Stomach smooth muscle (tissue), 2 donors: ENCODE measurements around the gene TP53AIP1.

Experiments used
- H3K27ac ChIP-seq: one replicate; pipeline ENCODE4 v1.7.0; 2013; ENCODE audit warnings: mild to moderate bottlenecking, low read length, inconsistent platforms
- H3K27me3 ChIP-seq, 2 donors: one replicate each; pipeline ENCODE4 v1.7.0; 2013; ENCODE audit warnings: low read length in 2 of 2; ENCODE audit not compliant: insufficient read depth in 2 of 2, control insufficient read depth in 1 of 2
- H3K36me3 ChIP-seq, 2 donors: one replicate each; pipeline ENCODE4 v1.7.0; 2013; ENCODE audit warnings: low read length in 2 of 2; ENCODE audit not compliant: control insufficient read depth in 2 of 2, insufficient read depth in 2 of 2
- H3K4me1 ChIP-seq: one replicate; pipeline ENCODE4 v1.7.0; 2013; ENCODE audit warnings: low read length; ENCODE audit not compliant: control insufficient read depth, insufficient read depth
- H3K4me3 ChIP-seq, 2 donors: one replicate each; pipeline ENCODE4 v1.7.0; 2013; ENCODE audit warnings: low read length in 2 of 2
- H3K9ac ChIP-seq, 2 donors: one replicate each; pipeline ENCODE4 v1.7.0; 2013; ENCODE audit warnings: low read length in 2 of 2, mild to moderate bottlenecking in 1 of 2
- H3K9me3 ChIP-seq, 2 donors: one replicate each; pipeline ENCODE4 v1.7.0; 2013; ENCODE audit warnings: low read length in 2 of 2; ENCODE audit not compliant: control insufficient read depth in 2 of 2
- donor health status: healthy.
- donor health status: Pancreatic carcinoma.

Gene TP53AIP1

DNA sequence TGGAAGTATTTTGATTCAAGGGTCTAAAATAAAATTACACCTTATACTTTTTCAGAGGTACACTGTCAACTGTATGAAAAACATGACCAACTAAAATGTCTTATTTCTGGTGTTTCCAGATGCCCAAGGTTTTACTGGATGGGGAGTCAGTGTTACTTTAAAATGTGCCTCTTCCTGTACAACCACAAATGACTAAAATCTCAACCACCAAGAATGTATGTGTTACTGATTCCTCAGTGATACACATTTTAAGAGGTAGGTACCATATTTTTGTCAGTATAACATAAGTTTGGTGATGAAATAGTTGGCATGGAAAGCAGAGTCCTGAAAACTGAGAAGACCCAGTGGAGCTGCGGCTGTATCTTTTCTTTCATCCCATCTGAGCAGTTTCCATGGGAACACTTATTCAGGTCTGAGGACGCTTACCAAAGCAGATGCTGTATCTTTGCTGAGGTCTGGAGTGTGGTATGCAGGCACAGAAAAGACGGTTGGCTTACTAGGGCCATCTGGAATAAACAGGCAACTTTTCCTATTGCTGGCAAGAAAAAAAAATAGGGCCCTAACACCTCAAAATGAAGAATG is 21.2 kb upstream of the TP53AIP1 start:
- Histone ChIP-seq H3K36me3 (peaks cover 1 to 3% of the 10 kb centered on the region in 2 donors), H3K4me3 (no peak overlapping the region), H3K27ac (no peak overlapping the region), H3K9ac (no peak overlapping the region), H3K27me3 (no peaks in the 10 kb centered on the region), H3K9me3 (no peaks in the 10 kb centered on the region), H3K4me1 (no peaks in the 10 kb centered on the region)

DNA sequence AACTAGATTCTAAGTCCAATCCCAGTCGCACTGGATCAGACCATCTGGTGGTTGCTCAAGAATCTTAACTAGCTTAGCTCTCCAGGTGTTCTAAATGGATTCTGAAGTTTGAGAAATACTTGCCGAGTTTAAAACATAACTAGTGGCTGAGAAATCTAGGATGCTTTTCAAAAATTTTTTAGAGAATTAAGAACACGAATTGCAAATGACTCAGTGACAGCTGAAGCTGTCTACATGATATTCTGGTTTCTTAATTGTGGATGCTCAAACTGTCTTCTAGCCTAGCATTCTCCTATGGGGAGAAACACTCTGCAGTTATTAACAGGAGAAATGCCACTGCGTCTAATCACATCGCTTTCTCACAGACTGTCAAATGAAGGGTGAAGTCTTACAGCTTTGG is 20.2 kb upstream of the TP53AIP1 start:
- Histone ChIP-seq H3K27ac (no peak overlapping the region), H3K36me3 (peaks cover 0 to 2% of the 10 kb centered on the region in 2 donors), H3K27me3 (no peaks in the 10 kb centered on the region), H3K9me3 (no peaks in the 10 kb centered on the region), H3K9ac (no peak overlapping the region), H3K4me1 (no peaks in the 10 kb centered on the region), H3K4me3 (no peak overlapping the region)

DNA sequence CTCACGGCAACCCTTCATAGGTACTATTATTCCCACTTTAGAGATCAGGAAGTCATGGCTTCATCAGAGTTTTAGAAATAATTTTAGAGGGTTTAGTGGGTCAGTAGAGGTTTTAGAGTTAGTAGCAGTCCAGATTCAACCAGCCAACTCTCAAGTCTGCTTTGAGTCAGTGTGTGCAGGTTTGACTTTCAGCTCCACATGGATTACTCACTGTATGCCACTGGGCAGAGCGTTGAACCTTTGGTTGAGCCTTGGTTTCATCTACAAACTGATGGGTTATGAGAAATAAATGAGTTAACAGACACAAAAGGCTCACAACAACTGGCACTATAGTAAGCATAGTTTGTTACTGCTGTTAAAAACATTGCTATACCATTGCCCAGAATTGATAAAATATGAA is 19.0 kb upstream of the TP53AIP1 start:
- no peak overlapping the region for H3K4me3 ChIP-seq
- H3K9me3 ChIP-seq = no peaks in the 10 kb centered on the region

DNA sequence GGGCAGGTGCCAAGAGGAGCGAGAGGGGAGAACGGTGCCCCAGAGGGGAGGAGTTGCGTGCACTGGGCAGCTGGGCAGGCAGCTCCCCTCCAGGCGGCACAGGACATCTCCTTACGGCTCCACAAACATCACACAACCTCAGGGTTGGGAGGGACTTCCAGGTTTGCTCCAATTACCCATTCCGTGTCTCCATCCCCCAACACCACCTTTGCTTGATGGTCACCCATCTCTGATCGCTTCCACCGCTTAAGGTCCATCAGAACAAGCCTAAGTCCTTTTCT is 14.5 kb upstream of the TP53AIP1 start:
- H3K4me3 ChIP-seq = no peak overlapping the region

More for the DNA sequence above, 19.0 kb upstream of the TP53AIP1 start:
- no peaks in the 10 kb centered on the region for H3K4me1 ChIP-seq
- peaks cover 0 to 2% of the 10 kb centered on the region in 2 donors for H3K36me3 ChIP-seq
- no peak overlapping the region for H3K9ac ChIP-seq
- peaks cover 2% of the 10 kb centered on the region in 2 donors for H3K27me3 ChIP-seq
- no peak overlapping the region for H3K27ac ChIP-seq

DNA sequence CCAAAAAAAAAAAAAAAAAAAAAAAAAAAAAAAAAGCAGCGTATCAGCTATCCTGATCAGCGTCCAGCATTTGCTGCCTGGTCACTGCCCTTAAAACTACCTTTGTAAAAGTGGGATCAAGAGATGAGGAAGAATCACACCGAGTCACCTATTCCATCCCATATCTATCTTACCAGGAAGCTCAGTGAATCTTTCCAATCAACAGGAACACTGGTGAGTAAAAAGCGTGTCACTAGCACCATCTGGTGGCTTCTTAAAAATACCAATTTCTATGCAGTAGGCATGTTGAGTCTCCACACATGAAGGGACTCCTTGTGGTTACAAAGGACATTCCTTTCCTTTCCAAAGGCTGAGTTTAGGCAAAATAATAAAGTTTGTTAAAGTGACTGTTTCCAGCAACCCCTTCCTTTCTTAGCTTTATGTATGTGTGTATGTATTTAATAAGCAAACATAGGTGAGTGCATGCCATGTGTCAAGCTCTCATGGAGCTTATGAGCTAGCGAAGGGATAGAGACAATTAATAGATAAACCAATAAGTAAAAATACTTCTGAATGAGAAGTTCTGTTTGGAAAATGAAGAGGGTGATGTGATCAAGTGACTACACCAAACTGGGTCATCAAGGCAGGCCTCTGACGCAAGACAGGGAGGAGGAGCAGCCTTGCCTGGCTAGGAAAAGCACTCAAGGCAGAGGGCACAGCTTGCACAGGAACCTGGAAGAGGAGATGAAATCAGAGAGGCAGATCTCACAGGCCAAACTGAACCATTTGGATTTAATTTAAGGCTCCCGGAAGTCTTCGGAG is 13.9 kb upstream of the TP53AIP1 start:
- Histone ChIP-seq H3K4me1 (no peaks in the 10 kb centered on the region), H3K4me3 (no peak overlapping the region), H3K36me3 (no peaks in the 10 kb centered on the region), H3K9ac (no peak overlapping the region), H3K9me3 (no peaks in the 10 kb centered on the region), H3K27me3 (peaks cover 2 to 6% of the 10 kb centered on the region in 2 donors), H3K27ac (no peak overlapping the region)

More for the DNA sequence above, 14.5 kb upstream of the TP53AIP1 start:
- Histone ChIP-seq H3K9ac (no peak overlapping the region), H3K4me1 (no peaks in the 10 kb centered on the region), H3K27me3 (peaks cover 2 to 6% of the 10 kb centered on the region in 2 donors), H3K9me3 (no peaks in the 10 kb centered on the region), H3K36me3 (no peaks in the 10 kb centered on the region), H3K27ac (no peak overlapping the region)

DNA sequence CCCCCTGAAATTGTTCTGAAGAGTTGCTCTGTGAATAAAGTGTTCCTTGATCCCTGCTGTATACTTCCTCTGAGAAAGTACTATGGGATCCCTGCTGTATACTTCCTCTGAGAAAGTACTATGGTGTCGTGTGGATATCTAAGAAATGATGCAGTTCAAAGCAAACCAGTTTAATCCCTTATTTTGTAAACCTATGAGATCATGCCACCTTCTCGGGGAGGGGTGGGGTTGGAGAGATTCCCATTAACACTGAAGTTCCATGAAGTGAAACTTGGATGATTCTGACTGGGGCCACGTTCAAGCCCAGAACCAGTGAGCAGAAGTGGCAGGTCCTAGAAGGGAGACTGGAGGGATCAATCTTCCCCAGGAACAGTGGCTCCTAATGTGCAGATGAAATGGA is 13.0 kb upstream of the TP53AIP1 start:
- peaks cover 2 to 6% of the 10 kb centered on the region in 2 donors for H3K27me3 ChIP-seq
- H3K9me3 ChIP-seq = no peaks in the 10 kb centered on the region
- H3K9ac ChIP-seq = no peak overlapping the region
- H3K36me3 ChIP-seq = no peaks in the 10 kb centered on the region
- H3K4me1 ChIP-seq = no peaks in the 10 kb centered on the region
- H3K27ac ChIP-seq = no peak overlapping the region
- no peak overlapping the region for H3K4me3 ChIP-seq

DNA sequence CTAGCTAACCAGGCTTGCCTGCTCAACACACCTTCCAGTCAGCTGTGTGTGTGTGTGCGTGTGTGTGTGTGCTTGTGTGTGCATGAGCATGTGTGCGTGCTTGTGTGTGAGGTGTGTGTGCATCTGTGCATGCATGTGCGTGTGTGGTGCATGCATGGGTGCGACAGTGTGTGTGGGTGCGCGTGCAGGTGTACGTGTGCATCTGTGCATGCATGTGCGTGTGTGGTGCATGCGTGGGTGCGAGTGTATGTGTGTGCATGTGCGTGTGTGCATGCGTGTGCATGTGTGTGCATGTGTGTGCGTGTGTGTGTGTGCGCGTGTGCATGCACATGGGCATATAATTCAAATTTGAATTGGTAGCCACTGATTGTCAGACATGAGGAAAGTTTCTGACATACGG is 10.5 kb upstream of the TP53AIP1 start:
- H3K36me3 ChIP-seq = no peaks in the 10 kb centered on the region
- H3K4me1 ChIP-seq = no peaks in the 10 kb centered on the region

DNA sequence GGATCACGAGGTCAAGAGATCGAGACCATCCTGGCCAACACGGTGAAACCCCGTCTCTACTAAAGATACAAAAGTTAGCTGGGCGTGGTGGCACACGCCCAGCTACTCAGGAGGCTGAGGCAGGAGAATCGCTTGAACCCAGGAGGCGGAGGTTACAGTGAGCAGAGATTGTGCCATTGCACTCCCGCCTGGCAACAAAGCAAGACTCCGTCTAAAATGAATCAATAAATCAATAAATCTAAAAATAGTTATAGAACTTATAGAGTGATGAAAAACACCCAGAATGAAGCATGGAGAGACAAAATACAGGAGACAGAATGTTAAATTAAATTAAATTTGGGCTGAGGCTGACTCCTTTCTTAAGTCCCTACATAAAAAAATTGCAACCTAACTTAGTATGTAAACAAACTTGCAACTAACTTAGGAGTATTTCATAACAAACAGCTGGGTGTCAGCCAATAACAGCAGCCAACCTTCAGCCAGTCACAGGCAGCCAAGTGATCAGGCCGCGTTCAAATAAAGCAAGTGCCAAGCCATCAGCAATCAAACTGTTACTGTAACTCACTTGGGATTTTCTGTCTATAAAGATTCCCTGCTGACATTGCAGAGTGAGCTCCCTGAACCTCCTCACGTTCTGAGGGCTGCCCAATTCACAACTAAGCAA is 7.3 kb upstream of the TP53AIP1 start:
- Histone ChIP-seq H3K4me1 (no peaks in the 10 kb centered on the region), H3K9me3 (no peaks in the 10 kb centered on the region), H3K27me3 (peaks cover 0 to 6% of the 10 kb centered on the region in 2 donors), H3K9ac (no peak overlapping the region), H3K4me3 (no peak overlapping the region), H3K36me3 (no peaks in the 10 kb centered on the region), H3K27ac (no peak overlapping the region)

More for the DNA sequence above, 10.5 kb upstream of the TP53AIP1 start:
- H3K27me3 ChIP-seq = peaks cover 2 to 6% of the 10 kb centered on the region in 2 donors
- no peak overlapping the region for H3K9ac ChIP-seq
- no peaks in the 10 kb centered on the region for H3K9me3 ChIP-seq
- H3K4me3 ChIP-seq = no peak overlapping the region
- H3K27ac ChIP-seq = no peak overlapping the region

DNA sequence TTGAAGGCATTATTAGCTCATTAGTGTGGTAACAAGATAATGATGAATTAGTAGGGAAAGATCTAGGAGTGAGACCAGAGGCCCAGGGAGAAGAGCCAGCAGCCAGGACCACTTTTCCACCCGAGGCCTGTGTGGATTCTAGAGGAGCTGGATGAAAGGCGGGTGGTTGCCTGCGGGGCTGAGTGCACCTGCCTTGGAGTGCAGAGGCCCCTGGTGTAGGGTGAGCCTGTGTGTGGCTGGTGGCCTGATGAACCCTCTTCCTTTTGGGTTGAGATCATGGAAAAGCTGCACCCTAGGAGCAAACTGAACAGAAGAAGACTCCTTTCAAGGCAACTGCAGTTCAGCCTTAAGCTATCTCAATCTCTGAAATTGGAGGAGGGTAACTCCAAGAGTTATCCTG is 5.9 kb upstream of the TP53AIP1 start:
- Histone ChIP-seq H3K4me1 (no peaks in the 10 kb centered on the region), H3K9me3 (no peaks in the 10 kb centered on the region), H3K9ac (no peak overlapping the region), H3K4me3 (no peak overlapping the region), H3K36me3 (no peaks in the 10 kb centered on the region), H3K27me3 (peaks cover 0 to 6% of the 10 kb centered on the region in 2 donors), H3K27ac (no peak overlapping the region)

DNA sequence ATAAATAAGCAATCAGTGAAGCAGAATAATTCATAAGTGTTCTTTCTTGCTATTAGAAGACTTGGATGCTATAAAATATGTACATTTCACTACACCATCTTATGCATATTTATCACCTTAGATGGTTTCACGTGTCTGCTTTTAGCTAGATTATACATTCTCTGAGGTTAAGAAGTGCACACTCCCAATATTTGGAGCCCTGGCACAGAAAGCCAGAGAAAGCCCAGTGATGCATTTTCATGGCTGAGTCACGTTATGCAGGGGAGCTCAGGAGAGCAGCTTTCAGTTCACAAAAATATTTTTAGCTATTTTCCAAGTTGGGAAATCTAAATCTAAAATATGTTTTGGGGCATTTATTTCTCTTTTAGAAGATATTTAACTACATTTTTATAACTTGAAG is 5.1 kb upstream of the TP53AIP1 start:
- no peak overlapping the region for H3K9ac ChIP-seq
- H3K36me3 ChIP-seq = no peaks in the 10 kb centered on the region
- no peaks in the 10 kb centered on the region for H3K4me1 ChIP-seq
- H3K27ac ChIP-seq = no peak overlapping the region
- H3K27me3 ChIP-seq = peaks cover 0 to 4% of the 10 kb centered on the region in 2 donors
- H3K9me3 ChIP-seq = no peaks in the 10 kb centered on the region
- H3K4me3 ChIP-seq = no peak overlapping the region

DNA sequence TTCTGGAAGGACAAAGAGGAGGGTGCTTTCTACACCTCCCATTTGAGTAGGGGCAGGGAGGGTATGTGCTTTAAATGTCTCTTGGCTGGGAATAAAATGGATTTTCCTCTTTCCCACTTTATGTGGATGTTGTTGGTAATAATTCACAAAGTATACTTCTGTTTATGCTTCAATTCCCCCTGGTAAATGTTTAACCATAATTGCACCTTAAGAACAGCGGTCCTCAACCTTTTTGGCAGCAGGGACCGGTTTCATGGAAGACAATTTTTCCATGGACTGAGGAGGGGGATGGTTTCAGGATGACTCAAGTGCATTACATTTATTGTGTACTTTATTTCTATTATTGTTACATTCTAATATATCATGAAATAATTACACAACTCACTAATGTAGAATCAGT is 4.0 kb upstream of the TP53AIP1 start:
- Histone ChIP-seq H3K4me3 (no peak overlapping the region), H3K36me3 (no peaks in the 10 kb centered on the region), H3K27me3 (peaks cover 0 to 2% of the 10 kb centered on the region in 2 donors), H3K4me1 (no peaks in the 10 kb centered on the region), H3K9me3 (no peaks in the 10 kb centered on the region), H3K9ac (no peak overlapping the region), H3K27ac (no peak overlapping the region)
